H1 (cell line): Measurements from ENCODE around the gene RHOBTB3. TPM values are rescaled to one million over a fixed set of nuclear protein-coding genes. Genes with fewer than 3 reads are reported as not detected.

Source experiments
- HDAC2 ChIP-seq, 2 experiments: fragments of 300-600 bp in 1 of 2; sonication (generic) in 1 of 2; IDR thresholded peaks; 2 replicates each; pipeline ENCODE4 v1.6.1; 2011 to 2012; ENCODE audit warnings: low read depth in 2 of 2, low read length in 2 of 2, mild to moderate bottlenecking in 2 of 2, moderate library complexity in 2 of 2, borderline replicate concordance in 1 of 2, inconsistent platforms in 1 of 2
- polyA plus RNA-seq, 7 experiments: library from polyadenylated mRNA; depleted of rRNA in 3 of 7; stranded (reverse) in 5 of 7; unstranded in 2 of 7; fragments of >200 nt in 5 of 7; fragments of 200-250 nt in 2 of 7; gene quantifications; 1 replicate in 5 of 7; 2 replicates in 1 of 7; 4 replicates in 1 of 7; pipeline versions ENCODE4 v1.2.1 to v1.2.3, GENCODE V29; 2011 to 2013; ENCODE audit warnings: missing spikeins in 2 of 7, mixed read lengths in 2 of 7
- total RNA-seq: library from RNA; stranded (reverse); fragmentation: NEBNext Ultra II Directional; extraction: Animal tissue kit (Norgen Biotek cat#: 25700); gene quantifications from 2 replicates; pipeline ENCODE4 v1.2.1, GENCODE V29; 2021

Gene RHOBTB3
- total and polyA plus RNA-seq, 2 of the 8 experiments (the other 6 are each of a cell fraction or from before 2014, with no cell fraction given), result 8.2 to 17.5 TPM

DNA sequence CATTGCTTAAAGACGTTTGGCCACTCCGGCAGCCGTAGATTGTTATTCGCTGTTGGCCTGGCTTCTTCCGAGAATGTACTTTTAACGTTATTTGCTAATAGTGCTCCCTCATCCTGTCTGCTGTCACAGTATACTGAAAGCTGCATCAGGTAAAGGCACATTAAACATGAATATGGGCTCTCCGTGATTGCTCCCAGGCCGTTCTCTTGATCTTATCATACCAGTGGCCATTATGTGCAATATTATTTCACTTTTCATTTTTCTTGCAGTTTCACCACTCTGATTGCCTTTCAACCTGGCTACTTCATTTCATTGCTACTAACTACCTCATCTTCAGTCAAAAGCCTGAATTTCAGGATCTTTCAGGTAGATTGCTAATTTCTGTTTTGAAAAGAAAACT is 57.4 kb downstream of the RHOBTB3 start (continued):
- no peak for TF ChIP-seq HDAC2 (IDR thresholded peaks at IDR 0.05; ENCODE audit: borderline replicate concordance in 1 of 2, low read depth in 2 of 2, low read length in 2 of 2)
